K562 (cell line): ENCODE results near the gene PRSS22. TPM values are rescaled to one million over a fixed set of nuclear protein-coding genes. Genes with fewer than 3 reads are reported as not detected.

Experiments
- ATF6 ChIP-seq: sonication (generic); formaldehyde crosslinking; IDR thresholded peaks from 2 replicates; pipeline ENCODE4 v1.4.0; 2020; ENCODE audit warnings: mild to moderate bottlenecking, missing genetic modification reagents
- CBFA2T3 ChIP-seq: fragments of 450-650 bp; IDR thresholded peaks from 2 replicates; pipeline ENCODE4 v1.6.1; 2017
- GATA2 ChIP-seq: sonication (generic); formaldehyde crosslinking; IDR thresholded peaks from 2 replicates; pipeline ENCODE4 v1.4.0; 2020; ENCODE audit warnings: mild to moderate bottlenecking, missing genetic modification reagents
- KLF6 ChIP-seq: fragments of 250-450 bp; sonication (Bioruptor Pico); IDR thresholded peaks from 2 replicates; pipeline ENCODE4 v1.4.0; 2020; ENCODE audit warnings: mild to moderate bottlenecking, moderate library complexity, borderline replicate concordance
- SRSF1 ChIP-seq: fragments of 200-400 bp; formaldehyde crosslinking; IDR thresholded peaks from 2 replicates; pipeline ENCODE4 v1.6.1; 2017; ENCODE audit warnings: mild to moderate bottlenecking, low read depth, low read length, moderate library complexity
- ZNF436 ChIP-seq: fragments of 250-450, 450-650 bp; sonication (Bioruptor Pico); formaldehyde crosslinking; IDR thresholded peaks from 2 replicates; pipeline ENCODE4 v1.7.0; 2020; ENCODE audit warnings: mild to moderate bottlenecking
- ZNF766 ChIP-seq: fragments of 200-800 bp; sonication (Bioruptor generic); conservative IDR thresholded peaks from 2 replicates; pipeline ENCODE4 v1.6.1; 2016; ENCODE audit warnings: missing genetic modification characterization, missing compliant biosample characterization
- polyA plus RNA-seq, 8 experiments: library from polyadenylated mRNA; depleted of rRNA in 4 of 8; stranded (reverse) in 5 of 8; unstranded in 3 of 8; fragments of >200 nt; fragmentation: Nextera tagmentation in 2 of 8; fragmentation: Illumina TruSeq in 1 of 8; extraction: Ambion mirVana in 2 of 8; extraction: Trizol in 1 of 8; gene quantifications; 2 replicates each; pipeline versions ENCODE4 v1.2.1 to v1.2.3, GENCODE V29; 2011 to 2014; ENCODE audit warnings: inconsistent platforms in 1 of 8, missing spikeins in 1 of 8
- total RNA-seq, 7 experiments: library from RNA; depleted of rRNA in 6 of 7; stranded (reverse); fragments of >200 nt in 6 of 7; fragmentation: Illumina TruSeq in 2 of 7; extraction: Trizol in 2 of 7; gene quantifications; 2 replicates each; pipeline versions ENCODE4 v1.2.1 to v1.2.3, GENCODE V29; 2011 to 2021; ENCODE audit warnings: low replicate concordance in 1 of 7
- TF ChIP-seq, protein P1 (sequence below): fragments of 450-650 bp; formaldehyde crosslinking; IDR thresholded peaks from 2 replicates; pipeline ENCODE4 v1.4.0; 2020; ENCODE audit warnings: mild to moderate bottlenecking, moderate library complexity

PRSS22 gene
- total and polyA plus RNA-seq, 9 of the 15 experiments (the other 6 are each of a cell fraction or from before 2014, with no cell fraction given): 0.13 to 0.42 TPM; not detected in 7

DNA sequence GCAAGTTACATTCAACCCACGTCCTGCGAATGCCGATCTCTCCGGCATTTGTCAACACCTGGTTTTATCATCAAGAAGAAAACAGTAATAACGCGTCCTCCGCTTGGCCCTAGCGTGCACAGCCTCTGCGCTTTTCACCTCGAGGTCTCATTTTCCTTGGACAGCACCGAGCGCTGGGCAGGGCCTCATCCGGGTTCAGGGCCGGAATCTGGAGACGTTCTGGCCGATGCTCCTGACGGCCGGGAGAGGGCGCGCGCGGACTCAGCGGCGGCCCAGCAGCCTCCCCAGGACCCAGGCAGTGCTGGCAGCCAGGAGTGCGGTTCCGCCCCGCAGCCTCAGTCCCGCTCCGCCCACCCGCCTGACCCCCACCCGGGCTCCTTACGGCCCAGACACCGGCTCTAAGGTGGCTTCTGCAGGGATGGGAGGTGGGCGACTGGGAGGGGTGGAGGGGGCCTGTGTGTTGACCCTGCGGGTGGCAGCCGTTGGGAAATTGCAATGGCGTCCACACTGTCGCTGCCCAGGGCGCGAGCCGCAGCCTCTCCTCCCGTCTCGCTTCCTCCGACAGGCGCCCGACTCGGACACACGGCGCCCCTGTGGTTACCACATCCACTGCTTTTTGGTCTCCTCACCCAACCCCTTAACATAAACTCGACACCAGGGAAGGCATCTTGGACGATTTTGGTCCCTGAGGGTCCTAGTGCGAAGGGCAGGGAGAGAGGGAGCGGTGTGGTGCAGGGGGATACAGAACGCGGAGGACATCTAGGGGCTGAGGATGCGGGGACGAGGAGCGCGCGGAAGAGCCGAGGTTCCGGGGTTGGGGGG is 46.3 kb upstream of the PRSS22 start (continued):
- TF ChIP-seq, protein P1, sequence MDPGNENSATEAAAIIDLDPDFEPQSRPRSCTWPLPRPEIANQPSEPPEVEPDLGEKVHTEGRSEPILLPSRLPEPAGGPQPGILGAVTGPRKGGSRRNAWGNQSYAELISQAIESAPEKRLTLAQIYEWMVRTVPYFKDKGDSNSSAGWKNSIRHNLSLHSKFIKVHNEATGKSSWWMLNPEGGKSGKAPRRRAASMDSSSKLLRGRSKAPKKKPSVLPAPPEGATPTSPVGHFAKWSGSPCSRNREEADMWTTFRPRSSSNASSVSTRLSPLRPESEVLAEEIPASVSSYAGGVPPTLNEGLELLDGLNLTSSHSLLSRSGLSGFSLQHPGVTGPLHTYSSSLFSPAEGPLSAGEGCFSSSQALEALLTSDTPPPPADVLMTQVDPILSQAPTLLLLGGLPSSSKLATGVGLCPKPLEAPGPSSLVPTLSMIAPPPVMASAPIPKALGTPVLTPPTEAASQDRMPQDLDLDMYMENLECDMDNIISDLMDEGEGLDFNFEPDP (CRISPR knock-in tag): no peak
- TF ChIP-seq SRSF1: no peak
- TF ChIP-seq KLF6 (CRISPR knock-in tag): no peak
- TF ChIP-seq ATF6 (CRISPR knock-in tag): no peak
- TF ChIP-seq GATA2 (CRISPR knock-in tag): no peak
- TF ChIP-seq ZNF436: no peak
- no peak for TF ChIP-seq ZNF766
- TF ChIP-seq CBFA2T3: no peak
